ENCODE measurements around the gene KLK1. TPM values are rescaled to one million over a fixed set of nuclear protein-coding genes. Genes with fewer than 3 reads are reported as not detected.
"Not testable (repeated sequence)": the region's sequence is repeated elsewhere in the genome, so short reads cannot be mapped to it uniquely, and the experiment has no call there.

The KLK1 gene
- polyA plus RNA-seq, 3 donors: 1.3 TPM

DNA sequence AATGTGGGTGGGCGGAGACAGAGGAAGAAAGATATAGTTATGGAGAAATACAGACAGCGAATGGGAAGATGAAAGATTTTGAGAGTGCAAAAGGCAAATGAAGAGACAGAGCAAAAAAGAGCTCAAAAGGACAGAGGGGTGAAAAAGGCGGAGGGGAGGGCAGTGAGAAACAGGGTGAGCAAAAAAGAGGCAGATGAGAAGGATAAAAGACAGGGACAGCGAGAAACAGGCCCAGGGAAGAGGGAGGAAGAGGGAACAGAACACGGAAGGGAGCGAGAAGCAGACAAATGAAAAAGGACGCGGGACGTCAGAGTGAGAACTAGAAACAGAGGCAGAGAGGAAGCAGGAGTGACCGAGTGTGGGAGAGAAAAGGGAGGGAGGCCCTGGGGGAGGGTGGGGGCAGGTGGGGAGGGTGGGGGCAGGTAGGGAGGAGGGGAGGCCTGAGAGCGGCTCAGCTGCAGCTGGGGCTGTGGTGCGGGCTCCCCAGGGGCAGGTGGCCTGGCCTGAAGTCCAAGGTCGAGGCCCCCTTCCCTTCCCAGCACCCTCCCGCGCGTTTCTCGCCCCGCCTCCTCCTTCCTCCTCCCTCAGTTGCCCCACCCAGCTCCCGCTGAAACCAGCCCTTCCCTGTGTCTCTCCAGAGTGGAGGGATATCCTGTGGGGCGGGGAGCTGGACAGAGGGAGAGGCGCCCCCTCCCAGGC, 2.9 kb downstream of the KLK1 start:
- DNase-seq (ENCODE audit: extremely low read depth in 1 of 11, low read depth in 9 of 11, low spot score in 4 of 11): no peak

DNA sequence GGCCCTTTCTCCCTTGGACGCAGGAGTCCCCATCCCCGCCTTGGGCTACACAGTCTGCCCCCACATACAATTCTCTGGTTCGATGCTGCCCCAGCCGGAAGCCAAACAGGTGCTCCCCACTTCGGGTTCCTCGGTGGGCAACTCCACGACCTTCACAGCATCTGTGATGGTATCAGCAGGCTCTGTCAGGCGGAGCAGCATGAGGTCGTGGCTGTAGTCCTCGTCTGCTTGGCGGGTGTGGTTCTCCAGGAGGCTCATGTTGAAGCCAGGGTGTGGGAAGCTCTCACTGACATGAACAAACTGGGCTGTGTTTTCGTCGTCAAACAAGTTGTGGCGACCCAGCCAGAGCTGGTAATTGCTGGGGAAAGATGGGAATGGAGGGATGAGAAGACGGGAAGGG, 3.5 kb downstream of the KLK1 start:
- no peak for DNase-seq (ENCODE audit: extremely low read depth in 1 of 11, low read depth in 9 of 11, low spot score in 4 of 11)

DNA sequence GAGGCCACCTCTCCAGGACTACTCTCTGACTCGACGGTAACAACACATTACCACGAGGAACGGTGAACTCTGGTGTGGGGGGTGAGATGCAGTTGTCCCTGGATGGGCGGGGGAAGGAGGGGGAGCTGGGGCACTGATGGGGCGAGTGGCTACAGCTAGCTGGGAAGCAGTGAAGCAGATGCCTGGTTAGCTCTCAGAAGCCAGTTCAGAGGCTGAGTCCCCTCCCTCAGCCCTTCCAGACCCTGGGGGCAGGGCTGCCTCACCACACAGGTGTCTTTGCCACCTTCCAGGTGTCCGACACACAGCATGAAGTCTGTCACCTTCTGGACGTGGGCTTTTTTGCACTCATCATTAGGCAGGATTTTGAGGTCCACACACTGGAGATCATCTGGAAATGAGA, 4.0 kb downstream of the KLK1 start:
- DNase-seq (ENCODE audit: extremely low read depth in 1 of 11, low read depth in 9 of 11, low spot score in 4 of 11): no peak

DNA sequence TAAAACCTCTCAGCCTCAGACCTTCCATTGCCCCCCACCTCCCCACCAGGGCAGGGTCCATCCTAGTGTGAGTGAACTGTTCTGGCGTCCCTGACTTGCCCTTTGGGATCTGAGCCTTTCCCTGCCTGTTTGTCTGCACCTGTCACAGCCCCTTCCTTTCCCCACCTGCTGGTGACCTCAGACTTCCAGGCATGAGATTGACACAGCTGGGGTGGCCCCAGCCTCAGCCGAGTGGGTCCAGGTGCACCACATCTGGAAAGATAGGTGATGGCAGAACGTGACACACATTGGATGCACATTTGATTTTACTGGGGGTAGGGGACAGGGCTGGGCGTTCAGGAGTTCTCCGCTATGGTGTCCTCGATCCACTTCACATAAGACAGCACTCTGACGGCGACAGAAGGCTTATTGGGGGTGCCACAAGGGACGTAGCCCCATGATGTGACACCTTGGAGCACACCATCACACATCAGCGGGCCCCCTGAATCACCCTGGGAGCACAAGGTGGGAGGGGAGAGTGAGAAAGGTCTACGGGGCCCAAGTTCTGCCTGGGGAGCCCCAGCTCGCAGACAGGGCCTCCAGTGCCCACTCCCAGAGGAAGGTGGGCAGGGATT, 4.6 kb downstream of the KLK1 start:
- no peak for DNase-seq (ENCODE audit: extremely low read depth in 1 of 11, low read depth in 9 of 11, low spot score in 4 of 11)

DNA sequence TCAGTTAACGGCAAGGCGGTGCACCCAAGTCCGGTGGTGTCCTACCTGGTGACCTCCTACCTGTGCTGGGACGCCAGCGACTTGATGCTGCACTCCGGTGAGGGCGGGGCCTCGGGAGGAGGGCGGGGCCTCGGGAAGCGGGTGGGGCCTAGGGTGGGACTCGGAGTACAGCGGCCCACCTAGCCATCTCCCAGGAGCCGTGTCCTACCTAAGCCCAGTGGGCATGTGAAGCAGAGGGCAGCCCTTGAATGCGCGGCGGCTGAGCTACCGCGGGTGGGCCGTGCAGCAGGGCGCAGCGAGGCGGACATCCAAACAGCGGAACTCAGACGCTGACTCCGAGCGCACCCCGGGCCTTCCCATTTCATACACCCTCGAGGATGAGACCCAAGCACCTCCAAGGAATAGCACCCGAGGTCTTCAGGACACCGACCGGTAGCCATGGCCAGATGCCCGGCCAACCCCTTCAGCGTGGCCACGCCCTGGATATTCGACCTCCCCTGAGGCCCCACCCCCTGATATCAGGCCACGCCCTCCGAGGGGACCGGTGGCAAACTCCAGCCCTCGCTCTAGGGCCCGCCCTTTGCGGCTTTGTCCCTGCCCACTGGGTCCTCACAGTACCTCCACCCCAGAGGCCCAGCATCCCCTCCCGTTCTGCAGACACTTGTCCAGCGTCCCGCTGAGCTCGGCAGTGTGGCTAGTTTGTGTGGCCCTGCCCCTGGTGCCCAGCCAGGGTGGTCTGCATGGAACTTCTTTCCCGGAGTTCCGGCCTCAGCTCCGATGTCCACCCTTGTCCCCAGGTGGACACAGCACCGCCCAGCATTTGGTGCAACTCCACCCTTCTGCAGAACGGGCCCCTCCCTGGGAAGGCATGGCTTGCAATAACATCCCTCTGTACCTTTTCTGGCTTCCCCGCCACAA, 5.4 kb downstream of the KLK1 start:
- DNase-seq (ENCODE audit: extremely low read depth in 1 of 11, low read depth in 9 of 11, low spot score in 4 of 11): peak in 1 of 11 donors; percentile 39

DNA sequence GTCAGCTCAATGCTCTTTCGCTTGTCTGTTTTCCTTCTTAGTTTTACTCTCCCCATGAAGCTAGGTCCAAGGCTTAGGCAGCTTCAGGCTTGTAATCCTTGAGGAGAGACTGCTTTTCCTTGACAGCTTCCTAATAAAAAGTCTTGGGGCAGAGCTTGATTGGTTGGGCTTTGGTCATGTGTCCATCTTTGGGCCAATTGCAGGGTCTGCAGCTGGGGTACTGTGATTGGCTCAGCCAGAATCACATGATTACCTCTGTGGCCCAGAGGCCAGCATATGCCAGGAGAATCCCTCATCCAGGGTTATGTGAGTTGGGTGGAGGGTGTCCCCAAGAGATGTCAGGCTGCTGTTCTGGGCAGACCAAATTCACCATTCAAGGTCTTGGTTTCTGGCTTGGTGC, 8.1 kb downstream of the KLK1 start:
- DNase-seq (ENCODE audit: extremely low read depth in 1 of 11, low read depth in 9 of 11, low spot score in 4 of 11): no peak

DNA sequence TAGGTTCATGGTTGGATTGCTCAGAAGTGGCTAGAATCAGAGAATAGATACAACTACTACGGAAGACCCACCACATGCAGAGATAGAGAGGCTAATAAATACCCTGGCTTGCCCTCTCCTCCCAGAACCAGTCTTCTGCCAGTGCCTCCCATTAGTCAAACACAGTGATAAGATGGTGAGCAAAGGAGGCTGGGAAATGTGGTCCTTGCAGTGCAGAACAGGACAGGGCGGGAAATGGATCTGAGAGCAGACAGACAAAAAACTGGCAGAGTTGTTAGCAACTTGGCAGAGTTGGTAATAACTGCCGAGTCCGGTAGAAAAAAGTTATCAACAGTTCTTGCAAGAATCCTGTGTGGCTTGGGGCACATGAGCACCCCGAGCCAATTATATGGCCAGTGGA, 8.7 kb downstream of the KLK1 start:
- DNase-seq (ENCODE audit: extremely low read depth in 1 of 11, low read depth in 9 of 11, low spot score in 4 of 11): no peak

DNA sequence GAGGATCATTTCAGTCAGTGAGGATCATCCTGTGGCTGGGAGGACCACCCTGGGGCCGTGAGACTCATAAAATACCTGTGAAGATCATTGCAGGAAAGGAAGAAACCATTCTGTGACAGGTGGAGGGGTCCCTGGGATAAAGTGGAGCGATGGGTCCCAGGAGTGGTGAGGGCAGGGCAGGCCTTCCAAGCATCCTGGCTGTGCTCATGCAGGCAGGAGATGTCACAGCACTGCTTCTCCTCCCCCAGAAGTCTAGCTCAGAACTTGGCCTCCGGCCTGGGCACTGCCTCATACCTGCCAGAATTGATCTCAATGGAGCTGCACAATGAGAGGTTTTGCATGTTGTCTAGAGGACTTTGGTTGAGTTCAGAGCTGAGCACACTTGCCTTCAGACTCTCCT, 11.1 kb downstream of the KLK1 start:
- no peak for DNase-seq (ENCODE audit: extremely low read depth in 1 of 11, low read depth in 9 of 11, low spot score in 4 of 11)

DNA sequence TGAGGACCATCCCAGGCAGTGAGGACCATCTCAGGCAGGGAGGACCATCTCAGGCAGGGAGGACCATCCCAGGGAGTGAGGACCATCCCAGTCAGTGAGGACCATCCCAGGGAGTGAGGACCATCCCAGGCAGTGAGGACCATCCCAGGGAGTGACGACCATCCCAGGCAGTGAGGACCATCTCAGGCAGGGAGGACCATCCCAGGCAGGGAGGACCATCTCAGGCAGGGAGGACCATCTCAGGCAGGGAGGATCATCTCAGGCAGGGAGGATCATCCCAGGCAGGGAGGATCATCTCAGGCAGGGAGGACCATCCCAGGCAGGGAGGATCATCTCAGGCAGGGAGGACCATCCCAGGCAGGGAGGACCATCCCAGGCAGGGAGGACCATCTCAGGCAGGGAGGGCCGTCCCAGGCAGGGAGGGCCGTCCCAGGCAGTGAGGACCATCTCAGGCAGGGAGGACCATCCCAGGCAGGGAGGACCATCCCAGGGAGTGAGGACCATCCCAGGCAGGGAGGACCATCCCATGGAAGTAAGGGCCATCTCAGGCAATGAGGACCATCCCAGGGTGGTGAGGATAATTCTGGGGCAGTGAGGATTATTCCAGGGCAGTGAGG, 11.9 kb downstream of the KLK1 start:
- not testable (repeated sequence) for DNase-seq (ENCODE audit: extremely low read depth in 1 of 11, low read depth in 9 of 11, low spot score in 4 of 11)

DNA sequence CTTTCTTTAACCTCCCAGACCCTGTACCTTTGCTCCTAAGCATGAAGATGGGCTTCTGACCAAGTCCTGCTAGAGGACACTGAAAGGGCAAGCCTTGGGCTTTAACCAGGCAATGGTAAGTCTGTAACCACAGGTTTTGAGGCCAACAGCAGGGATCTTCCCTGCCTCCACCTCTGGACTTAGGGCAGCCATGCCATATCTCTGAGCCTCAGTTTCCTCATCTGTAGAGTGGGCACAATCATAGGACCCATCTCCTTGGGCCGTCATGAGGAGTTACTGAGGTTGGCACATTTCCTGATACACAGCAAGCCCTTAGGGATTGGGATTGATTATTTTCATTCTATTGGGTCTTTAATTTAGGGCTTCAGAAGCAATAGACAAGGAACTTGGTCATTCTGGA, 14.7 kb downstream of the KLK1 start:
- no peak for DNase-seq (ENCODE audit: extremely low read depth in 1 of 11, low read depth in 9 of 11, low spot score in 4 of 11)

DNA sequence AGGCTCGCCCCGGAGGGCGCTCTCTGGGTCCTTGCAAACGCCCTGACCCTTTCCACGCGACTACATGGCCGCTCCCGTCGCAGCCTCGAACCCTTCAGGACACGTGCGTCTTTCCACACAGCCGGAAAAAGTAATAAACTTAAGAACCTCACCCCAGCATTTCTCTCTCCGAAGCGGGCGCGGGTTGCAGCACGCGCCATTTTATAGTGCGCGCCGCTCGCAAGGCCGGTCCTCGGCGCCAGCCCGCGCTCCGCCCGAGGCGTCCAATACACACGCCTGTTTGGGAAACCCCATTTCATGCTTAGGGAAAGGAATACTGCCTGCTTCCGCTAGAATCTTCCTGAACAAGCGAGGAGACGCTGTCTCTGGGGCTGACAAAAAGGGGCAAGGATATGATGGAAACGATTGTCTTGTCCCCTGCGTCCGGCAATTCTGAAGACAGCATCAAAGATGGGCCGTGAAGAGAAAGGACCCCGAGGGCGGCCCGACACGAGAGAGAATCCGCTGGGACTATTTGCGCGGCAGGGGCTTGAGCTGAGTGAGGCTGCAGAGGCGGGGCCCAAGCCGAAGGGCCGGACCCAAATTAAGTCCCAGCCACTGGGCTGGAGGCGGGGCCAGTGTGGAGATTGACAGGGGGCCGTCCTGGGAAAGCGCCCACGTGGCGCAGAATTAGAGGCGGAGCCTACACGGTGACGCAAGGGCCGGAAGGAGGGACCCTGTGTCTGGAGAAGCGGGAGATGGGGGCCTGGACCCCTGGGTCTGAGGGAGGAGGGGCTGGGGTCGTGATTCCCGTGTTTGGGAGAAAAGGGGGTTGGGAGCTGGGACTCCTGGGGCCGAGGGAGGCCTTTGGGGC, 18.9 kb downstream of the KLK1 start:
- peak; percentile 96 to 99 (median 99) for DNase-seq (ENCODE audit: extremely low read depth in 1 of 11, low read depth in 9 of 11, low spot score in 4 of 11)

DNA sequence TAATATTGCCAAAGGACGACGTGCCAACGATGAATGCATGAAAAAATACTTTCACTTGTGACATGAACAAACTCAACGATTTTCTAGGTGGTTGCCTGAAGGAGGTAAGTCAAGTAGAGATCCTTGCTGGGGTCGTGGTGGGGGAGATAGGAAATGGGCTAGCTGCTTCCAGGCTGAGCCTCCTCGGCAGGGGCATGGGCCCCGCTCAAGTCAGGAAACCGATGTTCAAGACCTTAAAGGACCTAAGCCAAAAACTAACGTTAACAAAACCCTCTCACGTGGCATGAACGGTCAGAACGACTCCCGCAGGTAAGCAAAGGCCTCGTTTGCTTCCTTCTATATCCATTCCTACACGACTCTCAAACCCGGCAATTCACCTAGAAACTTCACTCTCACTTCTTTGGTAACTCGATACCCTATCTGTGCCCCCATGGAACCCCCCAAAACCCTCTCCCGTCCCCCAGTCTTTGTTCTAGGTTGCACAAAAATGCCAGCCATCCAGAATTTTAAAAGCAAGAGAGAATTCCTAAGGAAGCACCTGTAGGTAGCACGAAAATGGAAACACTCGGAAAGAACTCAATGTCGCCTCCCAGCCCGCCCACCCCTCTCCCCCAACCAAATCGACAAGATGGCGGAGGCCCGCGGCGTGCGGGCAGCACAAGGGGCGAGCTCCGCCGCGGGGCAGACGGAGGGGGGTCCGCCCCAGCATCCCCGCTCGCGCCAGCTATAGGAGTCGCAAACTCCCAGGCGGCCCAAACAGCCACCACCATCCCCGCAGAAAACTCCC, 19.8 kb downstream of the KLK1 start:
- no peak for DNase-seq (ENCODE audit: extremely low read depth in 1 of 11, low read depth in 9 of 11, low spot score in 4 of 11)

DNA sequence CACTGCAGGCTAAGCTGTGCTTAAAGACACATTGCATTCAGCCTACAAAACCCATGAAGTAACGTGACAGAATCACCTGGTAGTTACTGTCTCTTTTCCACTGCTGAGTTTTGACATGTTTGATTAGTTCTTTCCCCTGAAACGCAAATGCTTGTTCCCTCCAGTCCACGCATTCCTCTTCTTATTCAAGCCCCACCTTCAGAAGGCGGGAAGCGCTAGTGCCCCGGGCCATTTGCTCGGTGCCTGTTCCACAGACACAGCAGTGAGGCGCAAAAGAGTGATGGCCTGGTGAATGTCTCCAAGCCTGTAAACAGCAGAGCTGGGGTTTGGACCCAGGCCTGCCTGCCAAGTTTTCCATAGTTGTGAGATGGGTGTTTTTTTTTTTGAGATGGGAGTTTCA, 22.5 kb downstream of the KLK1 start:
- no peak for DNase-seq (ENCODE audit: extremely low read depth in 1 of 11, low read depth in 9 of 11, low spot score in 4 of 11)

DNA sequence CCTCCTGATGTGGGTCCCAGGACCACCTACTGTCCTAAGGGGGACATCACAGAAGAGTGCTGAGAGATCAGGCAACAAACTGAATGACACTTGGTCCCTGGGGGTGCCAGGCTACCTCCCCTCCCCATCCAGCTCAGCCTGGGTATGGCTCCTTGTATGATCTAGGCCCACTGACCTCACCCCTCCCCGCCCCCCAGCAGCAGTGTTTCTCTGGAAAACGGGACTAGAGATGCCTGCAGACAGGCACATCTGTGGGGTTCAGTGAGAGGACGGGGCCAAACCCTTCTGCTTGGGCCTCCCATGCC, 24.1 kb downstream of the KLK1 start:
- no peak for DNase-seq (ENCODE audit: extremely low read depth in 1 of 11, low read depth in 9 of 11, low spot score in 4 of 11)

DNA sequence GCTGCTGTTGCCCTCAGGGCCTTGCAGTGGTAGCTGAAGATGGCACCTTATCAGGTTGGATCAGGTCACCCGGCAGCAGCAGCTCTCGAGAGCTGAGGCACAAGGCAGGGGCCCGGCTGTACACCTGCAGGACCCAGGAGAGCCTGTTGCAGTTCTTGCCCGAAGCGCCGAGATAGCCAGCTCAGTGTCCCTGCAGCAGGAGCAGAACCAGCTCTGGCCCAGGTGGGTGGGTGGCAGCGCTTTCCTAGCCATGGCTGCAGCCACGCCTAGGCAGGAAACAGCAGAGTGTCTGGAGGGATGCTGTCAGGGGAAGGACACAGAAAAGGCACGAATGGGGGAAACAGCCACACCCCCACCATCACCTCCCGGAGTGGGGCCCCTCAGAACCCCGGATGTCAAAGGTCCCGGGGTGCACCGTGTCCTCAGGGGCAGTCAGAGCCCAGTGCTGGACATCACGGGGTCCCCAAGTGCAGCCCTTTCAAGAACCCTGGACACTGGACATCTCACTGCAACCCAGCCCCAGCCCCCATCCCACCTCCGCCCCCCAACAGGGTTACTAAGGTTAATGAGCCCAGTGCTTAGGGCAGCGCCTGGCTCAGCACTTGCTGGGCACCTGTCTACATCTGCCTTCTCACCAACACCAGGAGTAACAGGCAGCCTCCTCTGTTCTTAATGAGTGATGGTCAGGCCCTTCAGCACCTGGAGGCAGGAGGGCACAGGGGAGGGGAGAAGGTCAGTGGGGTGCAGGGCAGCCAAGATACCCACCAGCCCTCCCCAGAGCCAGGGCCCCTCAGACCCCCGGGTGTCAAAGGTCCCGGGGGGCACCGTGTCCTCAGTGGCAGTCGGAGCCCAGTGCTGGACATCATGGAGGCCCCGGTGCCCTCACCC, 24.7 kb downstream of the KLK1 start:
- no peak for DNase-seq (ENCODE audit: extremely low read depth in 1 of 11, low read depth in 9 of 11, low spot score in 4 of 11)

DNA sequence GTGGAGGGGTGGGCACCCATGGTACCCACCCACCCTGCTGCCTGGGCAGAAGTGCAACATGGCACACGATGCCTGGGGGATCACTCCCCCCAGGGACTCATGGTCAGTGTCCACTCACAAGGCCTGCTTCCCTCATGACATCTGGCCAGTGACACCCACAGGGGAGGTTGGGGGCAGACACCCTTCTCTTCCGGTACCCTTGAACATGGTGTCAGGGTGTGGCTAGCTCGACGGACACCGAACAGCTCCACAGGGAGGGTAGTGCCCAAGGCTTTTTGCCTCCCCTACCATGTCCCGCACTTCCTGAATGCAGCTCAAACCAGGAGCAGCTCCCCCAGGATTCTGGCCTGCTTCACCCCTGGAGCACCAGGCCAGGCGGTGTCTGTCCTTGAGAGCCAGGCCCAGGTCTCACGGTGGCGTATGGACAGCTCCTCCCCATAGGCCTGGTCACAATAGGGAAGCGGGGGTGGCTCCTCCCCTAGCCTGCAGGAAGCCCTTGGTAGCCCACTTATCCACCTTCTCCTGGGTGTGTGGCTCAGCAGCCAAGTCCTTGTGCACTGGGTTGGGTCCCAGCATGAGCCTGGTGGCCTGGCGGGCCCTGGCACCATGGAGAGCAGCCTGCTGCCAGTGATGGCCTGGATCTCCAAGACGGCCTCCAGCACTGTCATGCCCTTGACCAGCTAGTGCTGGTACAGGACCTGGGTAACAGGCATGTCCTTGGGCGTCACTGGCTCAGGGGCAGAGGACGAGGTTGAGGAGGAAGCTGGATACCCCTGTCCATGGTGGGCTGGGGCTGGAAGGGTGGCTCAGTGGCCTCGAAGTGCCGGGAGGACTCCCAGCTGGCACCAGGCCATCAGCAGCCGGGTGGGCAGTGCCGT, 25.6 kb downstream of the KLK1 start:
- DNase-seq (ENCODE audit: extremely low read depth in 1 of 11, low read depth in 9 of 11, low spot score in 4 of 11): no peak

Data from renal cortex interstitium (tissue), 11 donors.